BJ (cell line): ENCODE measurements around the gene MPPED1. TPM values are rescaled to one million over a fixed set of nuclear protein-coding genes. Genes with fewer than 3 reads are reported as not detected.

Source experiments
- CTCF ChIA-PET: fragments of 350-600 bp; formaldehyde crosslinking; extraction: SDS; loops from one replicate; lab custom pipeline; 2021; ENCODE audit warnings: antibody characterized with exemption, inconsistent platforms; lab: Yijun Ruan, JAX
- POLR2A ChIA-PET: fragments of 300-600 bp; sonication (Branson Sonifier 250); formaldehyde crosslinking; extraction: SDS; loops from one replicate; lab custom pipeline; 2021; ENCODE audit warnings: antibody characterized with exemption; lab: Charles Lee
- DNase-seq: peaks from one replicate; pipeline ENCODE4 v3.0.0-alpha.2; 2011; ENCODE audit warnings: low read depth
- H3K27me3 ChIP-seq: 2 replicates; pipeline ENCODE4 v1.6.0; 2011; ENCODE audit warnings: low read length; ENCODE audit not compliant: control insufficient read depth, insufficient read depth
- H3K36me3 ChIP-seq: 2 replicates; pipeline ENCODE4 v1.5.1; 2011; ENCODE audit warnings: low read length; ENCODE audit not compliant: control insufficient read depth, insufficient read depth
- H3K4me3 ChIP-seq: 2 replicates; pipeline ENCODE4 v1.5.1; 2011; ENCODE audit warnings: low read depth, mild to moderate bottlenecking, control low read depth, low read length
- polyA plus RNA-seq: library from polyadenylated mRNA; depleted of rRNA; stranded (reverse); fragments of >200 nt; gene quantifications from 2 replicates; pipeline ENCODE4 v1.2.3, GENCODE V29; 2011
- TF ChIP-seq, protein P1 (sequence below): IDR thresholded peaks from 2 replicates; pipeline ENCODE4 v1.5.1; 2011; ENCODE audit warnings: low read depth, mild to moderate bottlenecking, control low read depth, inconsistent platforms, low read length, moderate library complexity; ENCODE audit not compliant: insufficient read depth

Gene MPPED1
- polyA plus RNA-seq, 1 experiment, result not detected

DNA sequence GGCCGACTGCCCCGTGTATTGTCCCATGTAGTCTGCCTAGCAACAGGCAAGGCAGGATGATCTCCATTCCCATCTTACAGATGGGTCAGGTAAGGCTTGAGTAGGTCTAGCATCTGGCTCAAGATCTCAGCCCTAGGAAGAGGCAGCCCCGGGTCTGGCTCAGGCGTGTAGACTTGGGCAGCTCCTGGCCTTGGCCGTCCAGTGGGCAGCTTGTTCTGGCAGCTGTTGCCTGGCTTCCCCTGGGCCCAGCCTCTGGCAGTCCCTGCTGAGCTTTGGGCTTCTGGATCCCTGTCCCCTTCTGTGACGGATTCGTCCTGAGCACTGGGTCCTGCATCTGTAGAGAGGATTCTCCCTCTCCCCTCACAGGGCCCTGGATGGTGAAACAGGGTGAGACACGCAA is 72.4 kb downstream of the MPPED1 start:
- Histone ChIP-seq H3K4me3 (no peak overlapping the region), H3K27me3 (no peaks in the 10 kb centered on the region), H3K36me3 (no peaks in the 10 kb centered on the region)
- CTCF ChIA-PET, result interaction anchor here (0.7 kb wide), 1 partner anchor 24 kb away, joined by 3 read pairs; no protein-coding TSS in a partner anchor
- POLR2A ChIA-PET, result no interaction called here
- no peak for DNase-seq
- TF ChIP-seq, protein P1, sequence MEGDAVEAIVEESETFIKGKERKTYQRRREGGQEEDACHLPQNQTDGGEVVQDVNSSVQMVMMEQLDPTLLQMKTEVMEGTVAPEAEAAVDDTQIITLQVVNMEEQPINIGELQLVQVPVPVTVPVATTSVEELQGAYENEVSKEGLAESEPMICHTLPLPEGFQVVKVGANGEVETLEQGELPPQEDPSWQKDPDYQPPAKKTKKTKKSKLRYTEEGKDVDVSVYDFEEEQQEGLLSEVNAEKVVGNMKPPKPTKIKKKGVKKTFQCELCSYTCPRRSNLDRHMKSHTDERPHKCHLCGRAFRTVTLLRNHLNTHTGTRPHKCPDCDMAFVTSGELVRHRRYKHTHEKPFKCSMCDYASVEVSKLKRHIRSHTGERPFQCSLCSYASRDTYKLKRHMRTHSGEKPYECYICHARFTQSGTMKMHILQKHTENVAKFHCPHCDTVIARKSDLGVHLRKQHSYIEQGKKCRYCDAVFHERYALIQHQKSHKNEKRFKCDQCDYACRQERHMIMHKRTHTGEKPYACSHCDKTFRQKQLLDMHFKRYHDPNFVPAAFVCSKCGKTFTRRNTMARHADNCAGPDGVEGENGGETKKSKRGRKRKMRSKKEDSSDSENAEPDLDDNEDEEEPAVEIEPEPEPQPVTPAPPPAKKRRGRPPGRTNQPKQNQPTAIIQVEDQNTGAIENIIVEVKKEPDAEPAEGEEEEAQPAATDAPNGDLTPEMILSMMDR, result no peak

DNA sequence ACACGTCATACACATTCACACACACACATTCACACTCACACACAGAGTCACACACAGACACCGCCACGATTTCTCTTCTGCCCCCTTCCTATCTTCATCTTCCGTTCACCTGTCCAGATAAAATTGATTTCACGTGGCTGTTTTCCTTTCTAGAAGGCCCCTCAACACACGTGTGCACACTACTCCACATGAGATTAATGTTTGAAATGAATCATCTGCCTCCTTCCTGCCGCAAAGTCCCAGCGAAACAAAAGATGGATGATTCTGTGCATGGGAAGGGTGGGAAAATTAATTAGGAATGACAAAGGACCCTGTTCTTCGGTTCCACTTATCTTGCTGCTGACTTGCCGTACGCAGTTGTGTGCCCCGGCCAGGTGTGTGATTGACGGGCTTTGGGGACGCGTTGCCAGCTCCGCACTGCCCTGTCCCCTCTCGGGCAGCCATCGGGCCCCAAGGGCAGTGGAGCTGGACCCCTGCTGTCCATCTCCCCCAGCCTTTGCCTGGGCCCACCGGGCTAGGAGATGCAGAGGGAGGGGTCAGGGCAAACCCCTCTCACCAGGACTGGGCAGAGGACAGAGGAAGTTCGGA is 73.8 kb downstream of the MPPED1 start:
- Histone ChIP-seq H3K36me3 (no peaks in the 10 kb centered on the region), H3K27me3 (no peaks in the 10 kb centered on the region), H3K4me3 (no peak overlapping the region)
- ChIA-PET CTCF (no interaction called here), POLR2A (no interaction called here)
- TF ChIP-seq, protein P1, result no peak
- no peak for DNase-seq

DNA sequence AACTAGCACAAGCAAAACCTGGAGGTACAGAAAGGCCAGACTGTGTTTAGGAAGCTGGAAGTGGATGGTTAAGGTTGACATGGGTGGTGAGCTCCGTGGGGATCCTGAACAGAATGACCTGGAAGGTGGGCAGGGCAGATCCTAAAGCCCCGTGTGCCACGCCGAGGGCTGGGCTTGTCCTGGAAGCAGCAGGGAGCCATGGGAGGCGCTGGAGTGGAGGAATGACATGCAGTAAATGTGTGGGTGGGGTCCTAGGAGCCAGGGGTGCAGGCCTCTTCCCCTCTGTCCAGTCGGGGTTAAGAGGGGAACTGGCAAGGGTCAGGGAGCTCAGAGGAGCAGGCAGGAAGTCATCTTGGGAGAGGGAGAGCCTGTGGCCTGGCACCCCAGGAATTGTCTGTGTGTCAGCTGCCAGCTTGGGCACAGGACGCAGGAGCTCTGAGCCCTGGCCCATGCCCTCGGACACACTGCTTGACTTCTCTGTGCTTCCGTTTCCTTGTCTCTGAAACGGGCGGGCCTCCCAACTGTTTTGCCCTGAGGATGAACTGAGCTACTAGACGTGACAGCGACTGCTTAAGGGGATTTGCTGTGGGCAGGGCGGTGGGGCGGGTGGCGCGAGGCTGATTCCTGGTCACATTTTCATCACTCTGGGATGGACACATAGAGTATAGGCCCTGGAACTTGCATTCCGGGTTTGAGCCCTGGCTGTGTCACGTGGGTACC is 75.7 kb downstream of the MPPED1 start:
- no peaks in the 10 kb centered on the region for H3K27me3 ChIP-seq
- POLR2A ChIA-PET, result no interaction called here
- TF ChIP-seq, protein P1, result no peak
- no peak for DNase-seq
- no peak overlapping the region for H3K4me3 ChIP-seq
- CTCF ChIA-PET, result no interaction called here
- H3K36me3 ChIP-seq, result no peaks in the 10 kb centered on the region

DNA sequence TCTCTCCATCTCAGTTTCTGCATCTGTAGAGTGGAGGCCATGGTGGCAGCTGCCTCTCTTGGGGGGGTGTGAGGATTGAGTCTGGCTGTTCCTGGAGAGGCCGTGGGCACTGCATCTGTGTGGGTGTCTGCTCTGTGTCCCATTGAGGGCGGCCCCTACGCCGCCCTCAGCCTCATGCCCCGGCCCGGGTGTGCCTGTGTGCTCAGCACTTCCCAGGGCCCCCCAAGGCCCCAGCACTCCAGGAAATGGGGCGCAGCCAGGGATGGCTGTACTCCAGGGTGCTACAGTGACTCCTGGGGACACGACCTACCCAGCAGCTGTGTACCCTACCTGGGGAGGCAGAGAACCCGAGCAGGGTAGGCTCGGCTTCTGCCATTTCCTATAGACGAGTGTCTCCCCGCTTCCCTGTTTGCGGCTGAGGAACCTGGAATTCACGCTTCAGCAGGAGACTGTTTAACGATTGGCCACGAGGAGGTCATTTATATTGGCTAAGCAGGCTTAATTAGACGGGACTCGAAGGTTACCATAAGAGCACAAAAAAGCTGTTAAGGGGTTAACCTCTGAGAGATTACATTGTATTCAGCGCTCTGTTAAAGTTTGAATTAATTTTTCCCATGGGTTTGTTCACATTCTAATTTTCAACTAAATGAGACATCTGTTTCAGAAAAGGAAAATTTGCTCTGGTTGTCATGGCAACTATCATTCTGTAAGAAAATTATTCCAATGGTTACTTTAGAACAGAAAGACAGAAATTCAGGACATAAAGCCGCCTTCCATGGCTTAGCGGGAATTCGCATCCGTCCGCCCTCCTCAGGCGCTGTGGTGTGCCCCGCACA is 76.4 kb downstream of the MPPED1 start:
- ChIA-PET CTCF (no interaction called here), POLR2A (no interaction called here)
- no peak for DNase-seq
- Histone ChIP-seq H3K27me3 (no peaks in the 10 kb centered on the region), H3K4me3 (no peak overlapping the region), H3K36me3 (no peaks in the 10 kb centered on the region)
- TF ChIP-seq, protein P1, result no peak

DNA sequence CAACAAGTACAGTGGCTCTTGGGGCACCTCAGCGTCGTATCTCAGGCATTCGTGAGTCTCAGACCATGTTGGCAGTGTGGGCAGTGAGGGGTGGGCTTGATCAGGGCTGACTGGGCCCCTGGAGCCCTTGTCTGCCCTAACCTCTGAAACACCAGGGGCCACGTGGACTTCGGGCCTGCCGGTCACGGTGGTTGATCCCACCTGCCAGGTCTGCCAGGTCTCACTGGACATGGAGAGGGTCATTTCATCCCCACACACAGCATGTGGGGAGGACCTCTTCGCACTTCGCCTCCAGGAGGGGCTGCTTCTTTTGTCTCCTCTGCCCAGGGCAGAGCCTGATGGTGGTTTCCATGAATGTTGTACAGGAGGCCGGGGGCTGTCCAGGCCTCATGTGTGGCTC is 77.1 kb downstream of the MPPED1 start:
- no peaks in the 10 kb centered on the region for H3K36me3 ChIP-seq
- CTCF ChIA-PET, result no interaction called here
- H3K4me3 ChIP-seq, result no peak overlapping the region
- DNase-seq, result no peak
- POLR2A ChIA-PET, result no interaction called here
- TF ChIP-seq, protein P1, result no peak
- H3K27me3 ChIP-seq, result no peaks in the 10 kb centered on the region
